GM20000 (cell line): ENCODE results near the gene ZNF180.

Experiments
- DNase-seq: peaks from one replicate; pipeline ENCODE4 v3.0.0; 2012; ENCODE audit warnings: low spot score
- CTCF ChIP-seq: IDR thresholded peaks from 2 replicates; pipeline ENCODE4 v1.5.1; 2012; ENCODE audit warnings: mild to moderate bottlenecking, control low read depth; ENCODE audit errors: extremely low read depth, missing control alignments

Gene ZNF180

DNA sequence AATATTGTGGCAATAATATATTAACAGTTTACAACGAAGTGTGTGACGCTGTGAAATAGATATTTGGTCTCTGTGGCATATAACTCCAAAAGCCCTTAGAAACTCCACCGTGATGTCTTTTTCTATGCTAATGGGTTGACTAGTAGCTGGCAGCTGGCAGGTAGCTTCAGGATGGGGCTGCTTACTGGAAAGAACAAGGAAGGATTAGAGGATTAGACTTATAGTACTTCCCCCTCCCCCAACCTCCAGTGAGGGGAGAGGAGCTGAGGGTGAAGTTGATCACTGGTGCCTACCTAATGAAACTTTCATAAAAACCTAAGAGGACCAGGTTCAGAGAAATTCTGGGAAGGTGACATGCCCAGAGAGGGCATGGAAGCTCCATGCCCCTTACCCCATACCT lies 61.9 kb downstream of the ZNF180 start:
- no peak for TF ChIP-seq CTCF
- no peak for DNase-seq

DNA sequence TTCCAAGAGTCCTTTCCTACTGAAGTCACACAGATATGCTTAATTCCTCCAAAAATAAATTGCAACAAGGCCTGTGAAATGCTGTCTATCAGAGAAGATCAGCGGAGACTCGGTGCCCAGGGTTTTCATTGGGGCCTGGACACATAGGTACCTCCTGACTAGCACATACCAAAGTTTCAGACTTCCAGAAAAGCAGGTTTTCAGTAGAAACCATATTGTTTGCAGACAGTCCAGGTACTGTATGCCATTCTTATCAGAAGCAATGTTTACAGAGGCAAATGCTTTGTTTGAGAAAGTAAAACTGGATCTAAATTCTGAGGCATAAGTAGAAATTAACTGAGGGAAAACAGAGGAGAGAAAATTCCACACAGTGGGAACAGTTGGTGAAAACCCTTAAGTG lies 64.9 kb downstream of the ZNF180 start:
- DNase-seq, result no peak
- no peak for TF ChIP-seq CTCF

- no peak for DNase-seq
- no peak for TF ChIP-seq CTCF
Observed at GRCh38 chr19:44430956-44431355, 69.4 kb downstream of the ZNF180 start.
